Erythroblast (primary cell): ENCODE data around the gene TXNDC11.

Experiments
- DNase-seq, 2 experiments: peaks; one replicate each; lab custom pipeline; 2025; lab: John Stamatoyannopoulos, UW
- GATA1 ChIP-seq: IDR thresholded peaks from 2 replicates; pipeline ENCODE4 v1.6.1; 2011; ENCODE audit warnings: low read depth, mild to moderate bottlenecking, control low read depth, low read length, moderate library complexity
- POLR2A ChIP-seq: IDR thresholded peaks from 2 replicates; pipeline ENCODE4 v1.6.1; 2011; ENCODE audit warnings: mild to moderate bottlenecking, low read length

Gene TXNDC11

GRCh38 chr16:11740567-11740966 is 2.1 kb downstream of the TXNDC11 start:
- DNase-seq, result no peak
- no peak for TF ChIP-seq POLR2A
- no peak for TF ChIP-seq GATA1

GRCh38 chr16:11738742-11739544 is 3.7 kb downstream of the TXNDC11 start:
- DNase-seq, result no peak
- TF ChIP-seq POLR2A, result no peak
- TF ChIP-seq GATA1, result no peak

GRCh38 chr16:11737713-11738112 is 4.9 kb downstream of the TXNDC11 start:
- no peak for TF ChIP-seq GATA1
- TF ChIP-seq POLR2A, result no peak
- DNase-seq, result no peak

GRCh38 chr16:11736903-11737302 is 5.8 kb downstream of the TXNDC11 start:
- DNase-seq, result no peak
- TF ChIP-seq POLR2A (no peak), GATA1 (no peak)

- no peak for DNase-seq
- no peak for TF ChIP-seq POLR2A
- no peak for TF ChIP-seq GATA1
Observed at GRCh38 chr16:11735787-11736186, 6.9 kb downstream of the TXNDC11 start.

- no peak for TF ChIP-seq POLR2A
- TF ChIP-seq GATA1, result no peak
Observed at GRCh38 chr16:11734653-11735043, 8.0 kb downstream of the TXNDC11 start.

GRCh38 chr16:11734025-11734652 is 8.5 kb downstream of the TXNDC11 start:
- TF ChIP-seq POLR2A (no peak), GATA1 (no peak)
- DNase-seq, result peak; percentile 72 to 80

More at GRCh38 chr16:11734653-11735043, 8.0 kb downstream of the TXNDC11 start:
- DNase-seq, result no peak

GRCh38 chr16:11731222-11731621 is 11.4 kb downstream of the TXNDC11 start:
- no peak for DNase-seq
- no peak for TF ChIP-seq POLR2A
- no peak for TF ChIP-seq GATA1

GRCh38 chr16:11729787-11730186 is 12.9 kb downstream of the TXNDC11 start:
- no peak for DNase-seq
- TF ChIP-seq GATA1, result no peak

GRCh38 chr16:11727796-11728543 is 14.7 kb downstream of the TXNDC11 start:
- no peak for TF ChIP-seq POLR2A
- no peak for TF ChIP-seq GATA1
- peak; percentile 39 to 65 for DNase-seq

- no peak for TF ChIP-seq GATA1
- TF ChIP-seq POLR2A, result no peak
- no peak for DNase-seq
Observed at GRCh38 chr16:11726008-11726407, 16.6 kb downstream of the TXNDC11 start.

- TF ChIP-seq POLR2A (no peak), GATA1 (no peak)
- no peak for DNase-seq
Observed at GRCh38 chr16:11725457-11725856, 17.2 kb downstream of the TXNDC11 start.

- TF ChIP-seq GATA1 (no peak), POLR2A (no peak)
- no peak for DNase-seq
Observed at GRCh38 chr16:11722468-11722808, 20.2 kb downstream of the TXNDC11 start.
